Measurements from ENCODE around the gene PDPK1.

DNA sequence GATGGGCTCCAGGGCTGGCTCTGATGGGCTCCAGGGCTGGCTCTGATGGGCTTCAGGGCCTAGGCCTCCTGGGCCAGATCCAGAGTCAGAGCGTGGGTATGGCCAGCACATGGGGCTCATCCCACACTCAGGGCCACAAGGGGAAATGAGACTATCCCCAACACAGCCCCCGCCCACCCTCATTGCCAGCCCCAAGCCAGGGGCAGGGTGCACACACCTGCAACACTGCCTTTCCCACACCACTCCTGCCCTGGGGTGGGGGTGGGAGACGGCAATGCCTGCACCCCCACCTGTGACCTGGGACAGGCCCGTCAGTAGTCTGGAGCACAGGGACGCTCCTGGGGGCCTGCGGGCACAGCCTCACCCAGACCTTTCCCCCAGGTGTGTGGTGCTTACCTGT is 38.4 kb upstream of the PDPK1 start:
- TF ChIP-seq, protein P1, sequence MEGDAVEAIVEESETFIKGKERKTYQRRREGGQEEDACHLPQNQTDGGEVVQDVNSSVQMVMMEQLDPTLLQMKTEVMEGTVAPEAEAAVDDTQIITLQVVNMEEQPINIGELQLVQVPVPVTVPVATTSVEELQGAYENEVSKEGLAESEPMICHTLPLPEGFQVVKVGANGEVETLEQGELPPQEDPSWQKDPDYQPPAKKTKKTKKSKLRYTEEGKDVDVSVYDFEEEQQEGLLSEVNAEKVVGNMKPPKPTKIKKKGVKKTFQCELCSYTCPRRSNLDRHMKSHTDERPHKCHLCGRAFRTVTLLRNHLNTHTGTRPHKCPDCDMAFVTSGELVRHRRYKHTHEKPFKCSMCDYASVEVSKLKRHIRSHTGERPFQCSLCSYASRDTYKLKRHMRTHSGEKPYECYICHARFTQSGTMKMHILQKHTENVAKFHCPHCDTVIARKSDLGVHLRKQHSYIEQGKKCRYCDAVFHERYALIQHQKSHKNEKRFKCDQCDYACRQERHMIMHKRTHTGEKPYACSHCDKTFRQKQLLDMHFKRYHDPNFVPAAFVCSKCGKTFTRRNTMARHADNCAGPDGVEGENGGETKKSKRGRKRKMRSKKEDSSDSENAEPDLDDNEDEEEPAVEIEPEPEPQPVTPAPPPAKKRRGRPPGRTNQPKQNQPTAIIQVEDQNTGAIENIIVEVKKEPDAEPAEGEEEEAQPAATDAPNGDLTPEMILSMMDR (conservative IDR thresholded peaks at IDR 0.05 in 1 of 2, IDR thresholded peaks at IDR 0.05 in 1 of 2; ENCODE audit: low read depth in 1 of 2, low read length in 2 of 2), result no peak
- no peak for TF ChIP-seq EZH2 (IDR thresholded peaks at IDR 0.05; ENCODE audit: low read length, missing control alignments)
